Rectal smooth muscle tissue (tissue), 1 donor: ENCODE results near the gene CHAD.
"Not testable (repeated sequence)": the region's sequence is repeated elsewhere in the genome, so short reads cannot be mapped to it uniquely, and the experiment has no call there.

Experiments used
- H3K27ac ChIP-seq: one replicate; pipeline ENCODE4 v1.7.0; 2013; ENCODE audit warnings: low read depth, low read length, inconsistent platforms
- H3K27me3 ChIP-seq: one replicate; pipeline ENCODE4 v1.7.0; 2013; ENCODE audit warnings: low read length; ENCODE audit not compliant: control insufficient read depth, insufficient read depth
- H3K36me3 ChIP-seq: one replicate; pipeline ENCODE4 v1.7.0; 2013; ENCODE audit warnings: low read length; ENCODE audit not compliant: control insufficient read depth, insufficient read depth
- H3K4me1 ChIP-seq: one replicate; pipeline ENCODE4 v1.7.0; 2013; ENCODE audit warnings: low read length; ENCODE audit not compliant: control insufficient read depth, insufficient read depth
- H3K4me3 ChIP-seq: one replicate; pipeline ENCODE4 v1.7.0; 2013; ENCODE audit warnings: low read length
- H3K9ac ChIP-seq: one replicate; pipeline ENCODE4 v1.7.0; 2013; ENCODE audit warnings: low read length

The CHAD gene

DNA sequence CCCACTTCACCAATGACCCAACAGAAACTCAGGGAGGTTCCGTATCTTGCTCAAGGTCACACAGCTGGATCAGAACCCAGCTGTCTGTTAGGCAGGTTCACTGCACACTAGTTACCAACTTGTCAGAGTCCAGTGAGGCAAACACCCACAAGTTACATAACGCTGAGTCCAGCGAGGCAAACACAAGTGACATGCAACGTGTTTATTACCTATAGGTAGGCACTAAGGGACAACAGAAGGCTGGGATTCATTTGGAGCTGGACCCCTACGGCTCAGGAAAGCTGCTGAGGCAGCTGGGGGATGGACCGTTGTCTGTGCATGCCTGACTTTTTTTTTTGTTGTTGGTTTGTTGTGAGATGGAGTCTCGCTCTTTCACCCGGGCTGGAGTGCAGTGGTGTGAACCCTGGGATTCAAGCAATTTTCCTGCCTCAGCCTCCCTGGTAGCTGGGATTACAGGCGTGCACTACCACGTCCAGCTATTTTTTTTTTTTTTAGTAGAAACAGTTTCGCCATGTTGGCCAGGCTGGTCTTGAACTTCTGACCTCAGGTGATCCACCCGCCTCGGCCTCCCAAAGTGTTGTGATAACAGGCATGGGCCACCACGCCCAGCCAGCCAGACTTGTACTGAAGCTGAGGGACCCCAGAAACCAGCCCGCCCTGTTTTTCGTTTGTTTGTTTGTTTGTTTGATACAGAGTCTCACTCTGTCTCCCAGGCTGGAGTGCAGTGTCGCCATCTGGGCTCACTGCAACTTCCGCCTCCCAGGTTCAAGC is 8.1 kb upstream of the CHAD start:
- H3K27me3 ChIP-seq = no peaks in the 10 kb centered on the region
- no peak overlapping the region for H3K27ac ChIP-seq
- H3K9ac ChIP-seq = no peak overlapping the region
- no peak overlapping the region for H3K4me3 ChIP-seq
- H3K4me1 ChIP-seq = peaks cover 4% of the 10 kb centered on the region
- H3K36me3 ChIP-seq = peaks cover under 1% of the 10 kb centered on the region

DNA sequence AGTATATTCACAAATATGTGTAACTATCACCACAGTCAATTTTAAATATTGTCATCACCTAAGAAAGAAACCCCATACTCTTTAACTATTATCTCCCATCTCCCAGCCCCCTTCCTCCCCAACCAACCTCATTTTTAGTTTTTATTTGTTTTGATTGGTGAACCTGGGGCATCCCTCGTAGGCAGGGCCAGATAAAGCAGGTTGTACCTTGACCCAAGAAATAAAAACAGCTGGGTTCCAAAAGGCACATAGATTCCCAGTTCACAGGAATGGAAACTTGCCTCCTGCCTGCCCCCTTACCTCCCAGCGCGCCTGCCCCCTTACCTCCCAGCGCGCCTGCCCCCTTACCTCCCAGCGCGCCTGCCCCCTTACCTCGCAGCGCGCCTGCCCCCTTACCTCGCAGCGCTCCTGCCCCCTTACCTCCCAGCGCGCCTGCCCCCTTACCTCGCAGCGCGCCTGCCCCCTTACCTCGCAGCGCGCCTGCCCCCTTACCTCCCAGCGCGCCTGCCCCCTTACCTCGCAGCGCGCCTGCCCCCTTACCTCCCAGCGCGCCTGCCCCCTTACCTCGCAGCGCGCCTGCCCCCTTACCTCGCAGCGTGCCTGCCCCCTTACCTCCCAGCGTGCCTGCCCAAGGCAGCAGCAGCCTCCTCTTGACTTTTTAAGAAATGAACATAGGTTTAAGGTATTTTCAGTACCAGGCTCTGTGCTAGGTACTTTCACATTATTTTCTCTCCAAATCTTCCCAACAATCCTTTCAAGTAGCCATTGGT is 7.3 kb upstream of the CHAD start:
- not testable (repeated sequence) for H3K27ac ChIP-seq, H3K36me3 ChIP-seq, H3K9ac ChIP-seq, H3K27me3 ChIP-seq, H3K4me3 ChIP-seq, H3K4me1 ChIP-seq

DNA sequence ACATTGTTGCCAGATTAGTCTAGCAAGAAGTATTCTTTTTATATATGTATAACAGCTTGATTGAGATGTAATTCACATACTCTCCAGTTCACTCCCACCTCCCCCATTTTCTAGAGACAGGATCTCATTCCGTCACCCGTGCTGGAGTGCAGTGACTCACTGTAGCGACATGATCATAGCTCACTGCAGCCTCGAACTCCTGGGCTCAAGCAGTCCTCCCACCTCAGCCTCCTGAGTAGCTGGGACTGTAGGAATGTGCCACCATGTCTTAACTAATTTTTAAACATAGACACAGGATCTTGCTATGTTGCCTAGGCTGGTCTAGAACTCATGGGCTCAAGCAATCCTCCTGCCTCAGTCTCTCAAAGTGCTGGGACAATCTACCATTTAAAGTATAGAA is 6.7 kb upstream of the CHAD start:
- Histone ChIP-seq H3K36me3 (no peaks in the 10 kb centered on the region), H3K27me3 (no peaks in the 10 kb centered on the region), H3K4me3 (no peak overlapping the region), H3K4me1 (peaks cover 4% of the 10 kb centered on the region), H3K27ac (no peak overlapping the region), H3K9ac (no peak overlapping the region)

DNA sequence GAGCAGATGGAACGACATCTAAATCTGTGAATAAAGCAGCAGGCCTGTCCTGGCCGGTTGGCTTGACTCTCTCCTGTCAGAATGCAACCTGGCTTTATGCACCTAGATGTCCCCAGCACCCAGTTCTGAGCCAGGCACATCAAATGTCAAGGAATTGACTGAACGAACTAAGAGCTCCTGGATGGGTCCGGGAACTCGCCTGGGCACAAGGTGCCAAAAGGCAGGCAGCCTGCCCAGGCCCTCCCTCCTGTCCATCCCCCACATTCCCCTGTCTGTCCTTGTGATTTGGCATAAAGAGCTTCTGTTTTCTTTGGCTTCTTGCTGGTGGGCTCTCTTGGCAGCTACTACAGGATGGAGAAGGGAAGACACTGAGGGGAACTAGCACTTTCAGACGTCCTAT is 5.8 kb upstream of the CHAD start:
- H3K9ac ChIP-seq = no peak overlapping the region
- H3K4me3 ChIP-seq = no peak overlapping the region
- H3K4me1 ChIP-seq = peaks cover under 1% of the 10 kb centered on the region
- no peak overlapping the region for H3K27ac ChIP-seq
- no peaks in the 10 kb centered on the region for H3K36me3 ChIP-seq
- H3K27me3 ChIP-seq = no peaks in the 10 kb centered on the region

DNA sequence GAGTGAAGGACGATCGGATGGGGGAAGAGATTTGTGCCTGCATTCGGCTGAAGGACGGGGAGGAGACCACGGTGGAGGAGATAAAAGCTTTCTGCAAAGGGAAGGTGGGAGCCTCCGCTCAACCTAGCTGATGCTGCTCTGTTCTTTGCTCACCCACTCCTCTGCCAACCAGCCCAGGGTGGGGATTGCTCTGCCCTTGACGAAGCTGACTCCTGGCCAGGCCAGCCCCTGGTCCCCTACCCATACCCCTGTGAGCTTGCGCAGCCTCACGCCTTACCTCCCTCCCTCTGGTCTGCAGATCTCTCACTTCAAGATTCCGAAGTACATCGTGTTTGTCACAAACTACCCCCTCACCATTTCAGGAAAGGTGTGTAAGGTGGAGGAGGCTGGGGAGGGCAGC is 5.2 kb upstream of the CHAD start:
- H3K36me3 ChIP-seq = no peaks in the 10 kb centered on the region
- H3K4me1 ChIP-seq = no peaks in the 10 kb centered on the region
- no peaks in the 10 kb centered on the region for H3K27me3 ChIP-seq
- H3K27ac ChIP-seq = no peak overlapping the region
- no peak overlapping the region for H3K4me3 ChIP-seq
- H3K9ac ChIP-seq = no peak overlapping the region

DNA sequence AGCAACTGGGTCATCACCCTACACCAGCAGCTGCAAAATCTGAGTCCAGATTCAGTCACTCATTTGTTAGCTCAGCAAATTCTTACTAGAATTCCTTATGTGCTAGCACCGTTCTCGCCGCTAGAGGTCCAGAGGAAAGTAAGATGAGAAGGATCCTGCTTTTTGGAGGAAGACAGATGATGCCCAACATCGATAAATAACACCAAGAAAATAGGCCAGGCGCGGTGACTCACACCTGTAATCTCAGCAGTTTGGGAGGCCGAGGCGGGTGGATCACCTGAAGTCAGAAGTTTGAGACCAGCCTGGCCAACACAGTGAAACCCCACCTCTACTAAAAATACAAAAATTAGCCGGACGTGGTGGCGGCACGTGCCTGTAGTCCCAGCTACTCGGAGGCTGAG is 4.1 kb upstream of the CHAD start:
- H3K27ac ChIP-seq, H3K27me3 ChIP-seq, H3K4me1 ChIP-seq, H3K4me3 ChIP-seq, H3K36me3 ChIP-seq, H3K9ac ChIP-seq: not testable (repeated sequence)

DNA sequence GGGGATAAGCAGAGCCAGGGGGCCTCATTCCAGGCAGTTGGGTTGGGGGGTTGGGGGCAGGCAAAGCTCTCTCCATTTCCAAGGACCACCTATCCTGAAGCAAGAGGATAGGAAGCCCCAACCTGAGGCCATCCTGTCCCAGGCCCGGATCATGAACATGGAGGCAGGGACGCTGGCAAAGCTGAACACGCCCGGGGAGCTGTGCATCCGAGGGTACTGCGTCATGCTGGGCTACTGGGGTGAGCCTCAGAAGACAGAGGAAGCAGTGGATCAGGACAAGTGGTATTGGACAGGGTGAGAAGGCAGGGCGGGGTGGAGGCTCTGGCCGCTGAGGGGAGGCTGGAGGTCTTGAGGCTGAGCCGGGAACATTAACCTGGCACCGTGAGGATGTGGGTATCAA is 3.6 kb upstream of the CHAD start:
- Histone ChIP-seq H3K27me3 (no peaks in the 10 kb centered on the region), H3K4me3 (no peak overlapping the region), H3K36me3 (no peaks in the 10 kb centered on the region), H3K9ac (no peak overlapping the region), H3K4me1 (no peaks in the 10 kb centered on the region), H3K27ac (no peak overlapping the region)

DNA sequence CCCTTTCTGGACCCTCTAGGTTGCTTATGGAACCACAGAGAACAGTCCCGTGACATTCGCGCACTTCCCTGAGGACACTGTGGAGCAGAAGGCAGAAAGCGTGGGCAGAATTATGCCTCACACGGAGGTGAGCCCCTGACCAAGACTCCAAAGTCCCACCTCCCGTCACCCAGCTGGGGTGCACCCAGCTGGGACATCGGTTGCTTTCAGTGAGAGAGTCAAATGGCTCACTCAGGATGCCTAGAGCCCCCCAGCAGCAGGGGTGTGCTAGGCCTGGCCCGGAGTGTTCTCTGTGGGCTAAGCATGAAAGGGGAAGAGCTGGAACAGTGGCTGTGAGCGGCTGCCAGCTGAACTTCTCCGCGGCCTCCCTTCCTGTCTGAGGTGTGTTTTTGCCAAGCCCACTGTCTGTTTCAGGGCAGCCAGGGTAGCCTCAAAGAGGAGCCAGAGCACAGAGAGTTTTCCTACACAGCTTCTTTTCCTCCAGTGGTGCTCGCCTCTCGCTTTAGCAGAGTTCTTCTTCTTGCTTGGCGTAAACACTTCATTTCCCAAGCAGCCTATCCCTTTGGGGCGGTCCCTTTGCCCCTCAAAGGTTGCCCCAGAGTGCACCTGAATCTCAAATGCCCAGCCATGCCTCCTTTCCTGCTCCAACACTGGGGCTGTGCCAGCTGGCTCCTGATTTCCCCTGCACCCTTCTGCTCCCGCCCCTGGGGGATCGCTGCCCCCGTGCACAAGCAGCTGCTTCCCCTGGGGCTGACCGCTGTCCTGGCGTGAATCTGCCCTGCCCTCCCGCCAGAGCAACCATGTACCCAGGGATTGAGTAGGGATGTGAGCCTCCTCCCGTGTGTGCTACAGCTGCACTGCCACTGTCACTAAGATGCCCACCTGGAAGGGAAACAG is 2.6 kb upstream of the CHAD start:
- Histone ChIP-seq H3K27me3 (no peaks in the 10 kb centered on the region), H3K4me3 (no peak overlapping the region), H3K9ac (no peak overlapping the region), H3K36me3 (no peaks in the 10 kb centered on the region), H3K27ac (no peak overlapping the region), H3K4me1 (no peaks in the 10 kb centered on the region)

DNA sequence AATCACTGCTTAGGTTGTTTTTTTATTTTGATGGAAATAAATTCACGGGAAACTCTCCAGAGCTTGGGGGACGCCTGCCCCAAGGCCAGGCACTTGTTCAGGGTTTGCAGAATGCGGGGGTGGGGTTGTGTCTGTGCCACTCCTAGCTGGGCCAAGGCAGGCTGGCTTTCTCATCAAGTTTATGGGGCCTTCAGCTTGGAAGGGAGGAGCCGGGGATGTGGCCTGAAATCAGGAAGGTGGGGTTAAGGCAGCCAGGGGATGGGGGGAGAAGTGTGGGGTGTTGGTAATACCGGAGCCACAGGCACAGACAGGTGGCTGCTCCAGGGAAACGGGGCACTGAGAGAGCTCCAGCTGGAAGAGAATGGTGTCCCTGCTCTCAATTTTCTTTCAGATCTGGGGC is 1.7 kb upstream of the CHAD start:
- H3K4me1 ChIP-seq = no peaks in the 10 kb centered on the region
- no peak overlapping the region for H3K27ac ChIP-seq
- H3K9ac ChIP-seq = no peak overlapping the region
- H3K27me3 ChIP-seq = no peaks in the 10 kb centered on the region
- no peaks in the 10 kb centered on the region for H3K36me3 ChIP-seq
- no peak overlapping the region for H3K4me3 ChIP-seq

DNA sequence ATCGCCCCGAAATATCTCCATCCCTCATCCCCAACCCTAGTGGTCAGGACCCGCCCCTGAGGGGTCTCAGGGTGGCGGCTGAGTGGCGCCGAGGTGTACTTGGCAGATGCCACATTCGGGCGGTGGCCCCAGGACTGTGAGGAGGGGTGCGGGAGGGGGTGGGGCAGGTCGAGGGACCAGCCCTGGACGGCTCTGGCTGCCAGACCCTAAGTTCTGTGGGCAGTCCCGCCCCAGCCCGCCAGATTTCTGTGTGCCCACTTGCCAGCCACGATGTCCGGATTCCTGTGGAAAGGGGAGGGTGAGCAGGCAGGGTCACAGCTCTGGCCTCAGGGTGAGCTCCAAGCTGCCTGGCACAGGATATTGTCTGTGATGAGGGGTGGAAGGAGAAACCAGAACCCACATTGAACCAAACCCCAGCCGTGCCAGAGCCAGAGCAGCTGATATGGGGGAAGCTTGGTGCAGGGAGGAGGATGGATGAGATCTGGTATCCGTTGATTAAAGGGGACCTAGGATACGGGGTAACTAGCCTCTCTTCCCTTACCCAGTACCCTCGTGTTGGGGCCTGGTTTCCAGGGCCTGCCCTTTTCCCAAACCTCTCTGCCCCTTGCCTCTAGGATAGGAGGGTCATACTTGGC is 1.1 kb upstream of the CHAD start:
- Histone ChIP-seq H3K27me3 (no peaks in the 10 kb centered on the region), H3K9ac (no peak overlapping the region), H3K27ac (no peak overlapping the region), H3K4me3 (no peak overlapping the region), H3K36me3 (no peaks in the 10 kb centered on the region), H3K4me1 (no peaks in the 10 kb centered on the region)

DNA sequence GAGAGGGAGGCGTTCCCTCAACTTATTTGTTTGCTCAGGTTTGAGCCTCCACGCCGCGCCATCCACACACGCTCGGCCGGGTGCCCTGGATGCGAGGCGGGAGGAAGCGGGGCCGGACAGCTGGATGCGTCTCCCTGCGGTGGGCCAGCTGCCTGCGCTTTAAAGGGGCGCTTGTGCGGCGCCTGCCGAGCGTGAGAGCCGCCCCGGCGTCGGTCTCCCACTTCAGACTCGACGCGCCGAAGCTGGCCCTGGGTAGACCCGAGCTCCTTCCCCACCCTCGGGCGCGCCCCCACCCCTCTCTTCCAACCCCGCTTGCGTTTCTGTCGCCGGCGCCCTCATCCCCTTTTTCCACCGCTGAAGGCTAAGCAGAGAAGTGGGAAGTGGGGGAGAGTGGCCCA is 527 bp upstream of the CHAD start:
- Histone ChIP-seq H3K9ac (no peak overlapping the region), H3K27ac (no peak overlapping the region), H3K4me3 (peak overlapping the region; percentile 24), H3K36me3 (no peaks in the 10 kb centered on the region), H3K27me3 (no peaks in the 10 kb centered on the region), H3K4me1 (no peaks in the 10 kb centered on the region)

DNA sequence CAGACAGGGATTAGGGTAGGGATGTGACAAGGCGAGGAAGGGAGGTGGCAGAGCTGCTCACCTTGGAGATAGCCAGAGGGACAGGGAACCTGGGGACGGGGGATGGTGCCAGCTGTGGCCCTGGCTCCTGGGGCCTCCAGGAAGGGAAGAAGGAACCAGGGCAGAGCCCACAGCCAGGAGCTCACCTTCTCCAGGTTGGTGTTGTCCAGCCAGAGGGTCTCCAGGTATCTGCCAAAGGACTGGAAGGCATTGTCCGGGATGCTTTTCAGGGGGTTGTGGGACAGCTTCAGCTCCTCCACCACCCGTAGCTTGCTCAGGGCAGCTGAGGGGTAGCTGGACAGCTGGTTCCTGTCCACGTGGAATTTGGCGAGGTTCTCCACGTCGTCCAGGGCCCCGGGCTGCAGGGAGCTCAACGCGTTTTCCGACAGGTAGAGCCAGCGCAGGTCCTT is 801 bp downstream of the CHAD start:
- Histone ChIP-seq H3K27me3 (no peaks in the 10 kb centered on the region), H3K27ac (no peak overlapping the region), H3K4me3 (no peak overlapping the region), H3K4me1 (no peaks in the 10 kb centered on the region), H3K9ac (no peak overlapping the region), H3K36me3 (no peaks in the 10 kb centered on the region)
